Gastroesophageal sphincter (tissue), 4 donors: ENCODE data around the gene SHKBP1. TPM values are rescaled to one million over a fixed set of nuclear protein-coding genes. Genes with fewer than 3 reads are reported as not detected.
"Not testable (repeated sequence)": the region's sequence is repeated elsewhere in the genome, so short reads cannot be mapped to it uniquely, and the experiment has no call there.

Experiments
- ATAC-seq: fragments of 150-250 bp; one replicate; pipeline ENCODE4 v1.9.1; 2016; ENCODE audit warnings: mild to moderate bottlenecking, moderate library complexity
- H3K27ac ChIP-seq, 4 donors: fragments of 200-600 bp; sonication (generic) in 3 of 4; 1 replicate in 3 of 4; 2 replicates in 1 of 4; pipeline ENCODE4 v1.5.1; 2016 to 2019
- H3K27me3 ChIP-seq: fragments of 200-600 bp; sonication (generic); one replicate; pipeline ENCODE4 v1.5.1; 2019
- H3K36me3 ChIP-seq, 2 donors: fragments of 200-600 bp; sonication (generic); one replicate each; pipeline ENCODE4 v1.5.1; 2019; ENCODE audit warnings: control low read depth in 1 of 2
- H3K4me1 ChIP-seq, 3 donors: fragments of 200-600 bp; sonication (generic); 1 replicate in 2 of 3; 2 replicates in 1 of 3; pipeline ENCODE4 v1.5.1; 2016 to 2019; ENCODE audit warnings: control low read depth in 2 of 3
- H3K4me3 ChIP-seq, 2 donors: fragments of 200-600 bp; sonication (generic); one replicate each; pipeline ENCODE4 v1.5.1; 2019; ENCODE audit warnings: mild to moderate bottlenecking in 1 of 2, moderate library complexity in 1 of 2
- H3K9me3 ChIP-seq, 3 donors: fragments of 200-600 bp; sonication (generic); one replicate each; pipeline ENCODE4 v1.5.1; 2017 to 2019; ENCODE audit warnings: control low read depth in 2 of 3
- EP300 ChIP-seq: sonication (generic); formaldehyde crosslinking; IDR thresholded peaks from one replicate; pipeline ENCODE4 v1.6.1; 2017; ENCODE audit warnings: antibody characterized with exemption, mild to moderate bottlenecking
- POLR2A ChIP-seq, 2 donors: fragments of 450-650 bp; IDR thresholded peaks; one replicate each; pipeline ENCODE4 v1.6.1; 2017; ENCODE audit warnings: antibody characterized with exemption in 2 of 2, mild to moderate bottlenecking in 2 of 2, moderate library complexity in 1 of 2
- POLR2AphosphoS5 ChIP-seq: sonication (generic); formaldehyde crosslinking; IDR thresholded peaks from one replicate; pipeline ENCODE4 v1.6.1; 2017; ENCODE audit warnings: antibody characterized with exemption
- WGBS, 2 donors: methylation state at CpG; one replicate each; pipeline ENCODE4 v1.1.5; 2018; ENCODE audit warnings: low coverage in 1 of 2; 5-methylcytosine and 5-hydroxymethylcytosine counted together
- total RNA-seq, 4 donors: library from RNA; depleted of rRNA; stranded (reverse); fragments of >200 nt; gene quantifications; one replicate each; pipeline ENCODE4 v1.1.0, GENCODE V29; 2016
- TF ChIP-seq, protein P1 (sequence below), 4 experiments: fragments of 200-600 bp in 2 of 4; fragments of 450-650 bp in 2 of 4; sonication (generic) in 1 of 4; IDR thresholded peaks; one replicate each; pipeline ENCODE4 v1.5.1; 2017 to 2019; ENCODE audit warnings: antibody characterized with exemption in 4 of 4, mild to moderate bottlenecking in 2 of 4, moderate library complexity in 2 of 4

SHKBP1 gene
- total RNA-seq, 4 donors from 2014 or later: 30.3 to 50.1 (median 37.7) TPM

DNA sequence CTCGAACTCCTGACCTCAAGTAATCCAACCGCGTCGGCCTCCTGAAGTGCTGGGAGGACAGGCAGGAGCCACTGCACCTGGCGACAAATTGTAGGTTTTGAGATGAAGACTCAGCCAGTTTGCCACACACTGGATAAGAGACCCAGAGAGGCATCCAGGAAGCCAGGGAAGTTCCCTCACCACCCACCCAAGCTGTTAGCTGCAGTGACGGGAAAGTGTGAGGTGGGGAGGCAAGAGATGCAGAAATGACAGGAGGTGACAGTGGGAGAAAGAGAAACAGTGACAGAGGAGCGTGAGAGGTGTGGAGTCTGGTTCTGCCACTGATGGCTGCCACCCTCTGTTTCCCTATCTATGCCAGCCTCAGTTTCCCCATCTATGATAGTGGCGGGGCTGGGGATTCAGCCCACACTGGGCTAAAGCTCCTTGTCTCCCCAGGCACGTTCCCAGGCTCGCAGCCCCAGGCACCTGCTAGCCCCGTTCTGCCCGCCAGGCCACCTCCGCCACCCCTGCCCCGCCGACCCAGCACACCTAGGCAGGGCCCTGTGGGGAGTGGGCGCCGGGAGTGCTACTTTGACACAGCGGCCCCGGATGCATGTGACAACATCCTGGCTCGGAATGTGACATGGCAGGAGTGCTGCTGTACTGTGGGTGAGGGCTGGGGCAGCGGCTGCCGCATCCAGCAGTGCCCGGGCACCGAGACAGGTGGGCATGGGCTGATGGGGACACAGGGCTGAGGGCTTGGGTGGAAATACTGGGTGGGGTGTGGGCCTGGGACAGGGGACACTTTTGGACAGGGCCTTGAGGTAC, 45.5 kb downstream of the SHKBP1 start:
- Histone ChIP-seq H3K27ac (peak overlapping the region in 3 of 4 donors; percentile 13 to 54 (median 35)), H3K4me3 (no peak overlapping the region), H3K4me1 (peaks cover 0 to 13% (median 0%) of the 10 kb centered on the region in 3 donors), H3K9me3 (no peaks in the 10 kb centered on the region), H3K27me3 (no peaks in the 10 kb centered on the region), H3K36me3 (peaks cover 0 to 90% of the 10 kb centered on the region in 2 donors)
- WGBS, 2 donors: 80 to 100% methylated on average over 1 to 5 of the region's 24 CpGs
- TF ChIP-seq POLR2AphosphoS5: no peak
- no peak for TF ChIP-seq EP300
- no peak for TF ChIP-seq POLR2A (IDR thresholded peaks at IDR 0.05)
- TF ChIP-seq, protein P1, sequence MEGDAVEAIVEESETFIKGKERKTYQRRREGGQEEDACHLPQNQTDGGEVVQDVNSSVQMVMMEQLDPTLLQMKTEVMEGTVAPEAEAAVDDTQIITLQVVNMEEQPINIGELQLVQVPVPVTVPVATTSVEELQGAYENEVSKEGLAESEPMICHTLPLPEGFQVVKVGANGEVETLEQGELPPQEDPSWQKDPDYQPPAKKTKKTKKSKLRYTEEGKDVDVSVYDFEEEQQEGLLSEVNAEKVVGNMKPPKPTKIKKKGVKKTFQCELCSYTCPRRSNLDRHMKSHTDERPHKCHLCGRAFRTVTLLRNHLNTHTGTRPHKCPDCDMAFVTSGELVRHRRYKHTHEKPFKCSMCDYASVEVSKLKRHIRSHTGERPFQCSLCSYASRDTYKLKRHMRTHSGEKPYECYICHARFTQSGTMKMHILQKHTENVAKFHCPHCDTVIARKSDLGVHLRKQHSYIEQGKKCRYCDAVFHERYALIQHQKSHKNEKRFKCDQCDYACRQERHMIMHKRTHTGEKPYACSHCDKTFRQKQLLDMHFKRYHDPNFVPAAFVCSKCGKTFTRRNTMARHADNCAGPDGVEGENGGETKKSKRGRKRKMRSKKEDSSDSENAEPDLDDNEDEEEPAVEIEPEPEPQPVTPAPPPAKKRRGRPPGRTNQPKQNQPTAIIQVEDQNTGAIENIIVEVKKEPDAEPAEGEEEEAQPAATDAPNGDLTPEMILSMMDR (IDR thresholded peaks at IDR 0.05): no peak
- ATAC-seq: no peak

DNA sequence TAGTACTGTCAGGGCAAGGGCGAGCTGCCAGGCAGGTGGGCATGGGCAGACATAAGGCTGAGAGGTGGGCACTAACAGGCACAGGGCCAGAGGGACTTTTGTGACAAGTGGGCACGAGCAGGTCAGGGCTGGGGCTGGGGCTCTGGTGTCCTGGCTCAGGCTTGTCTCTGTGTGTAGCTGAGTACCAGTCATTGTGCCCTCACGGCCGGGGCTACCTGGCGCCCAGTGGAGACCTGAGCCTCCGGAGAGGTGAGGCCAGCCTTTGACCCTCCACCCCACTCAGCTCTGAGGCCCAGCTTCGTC, 46.1 kb downstream of the SHKBP1 start:
- peaks cover 0 to 93% of the 10 kb centered on the region in 2 donors for H3K36me3 ChIP-seq
- ATAC-seq: no peak

DNA sequence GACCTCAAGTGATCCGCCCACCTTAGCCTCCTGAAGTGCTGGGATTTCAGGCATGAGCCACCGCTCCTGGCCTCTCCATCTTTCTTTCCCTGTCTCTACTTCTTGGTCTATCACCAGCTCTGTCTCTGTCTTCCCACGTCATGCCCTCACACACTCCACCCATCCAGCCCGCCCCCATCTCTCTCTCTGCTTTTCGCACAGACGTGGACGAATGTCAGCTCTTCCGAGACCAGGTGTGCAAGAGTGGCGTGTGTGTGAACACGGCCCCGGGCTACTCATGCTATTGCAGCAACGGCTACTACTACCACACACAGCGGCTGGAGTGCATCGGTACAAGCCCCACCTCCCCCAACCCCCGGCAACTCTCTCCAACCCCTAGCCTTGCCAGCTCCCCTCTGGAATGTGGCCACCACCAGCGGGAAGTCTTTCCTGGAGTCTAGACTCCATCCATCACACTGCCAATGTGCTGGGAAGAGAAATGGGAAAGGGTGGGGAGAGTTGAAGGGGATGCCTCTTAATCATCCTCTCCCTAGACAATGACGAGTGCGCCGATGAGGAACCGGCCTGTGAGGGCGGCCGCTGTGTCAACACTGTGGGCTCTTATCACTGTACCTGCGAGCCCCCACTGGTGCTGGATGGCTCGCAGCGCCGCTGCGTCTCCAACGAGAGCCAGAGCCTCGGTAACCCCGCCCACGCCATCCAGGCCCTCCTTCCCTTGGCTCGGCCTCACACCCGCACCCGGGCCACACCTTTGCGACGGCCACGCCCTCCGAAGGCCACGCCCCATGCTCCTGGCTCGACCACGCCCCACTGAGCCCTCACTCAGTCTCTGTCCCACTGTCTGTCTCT, 47.0 kb downstream of the SHKBP1 start:
- H3K36me3 ChIP-seq: peaks cover 0 to 96% of the 10 kb centered on the region in 2 donors
- no peaks in the 10 kb centered on the region for H3K9me3 ChIP-seq
- H3K27me3 ChIP-seq: no peaks in the 10 kb centered on the region
- peak overlapping the region in 3 of 4 donors; percentile 13 to 54 (median 28) for H3K27ac ChIP-seq
- TF ChIP-seq POLR2A (IDR thresholded peaks at IDR 0.05): no peak
- H3K4me1 ChIP-seq: peaks cover 0 to 13% (median 0%) of the 10 kb centered on the region in 3 donors
- WGBS, 2 donors: 44 to 56% methylated on average over 6 to 9 of the region's 41 CpGs
- peak; percentile 64 for ATAC-seq
- H3K4me3 ChIP-seq: no peak overlapping the region

More for the DNA sequence above, 46.1 kb downstream of the SHKBP1 start:
- no peak for TF ChIP-seq POLR2A (IDR thresholded peaks at IDR 0.05)
- TF ChIP-seq, protein P1 (IDR thresholded peaks at IDR 0.05): no peak
- WGBS, 2 donors: 82% methylated on average over 6 of the region's 7 CpGs; no CpG with 5 or more reads in 1 of the 2 donors
- no peaks in the 10 kb centered on the region for H3K9me3 ChIP-seq
- no peak overlapping the region for H3K4me3 ChIP-seq
- no peaks in the 10 kb centered on the region for H3K27me3 ChIP-seq
- H3K27ac ChIP-seq: peak overlapping the region in 3 of 4 donors; percentile 13 to 54 (median 35)
- peaks cover 0 to 13% (median 0%) of the 10 kb centered on the region in 3 donors for H3K4me1 ChIP-seq

DNA sequence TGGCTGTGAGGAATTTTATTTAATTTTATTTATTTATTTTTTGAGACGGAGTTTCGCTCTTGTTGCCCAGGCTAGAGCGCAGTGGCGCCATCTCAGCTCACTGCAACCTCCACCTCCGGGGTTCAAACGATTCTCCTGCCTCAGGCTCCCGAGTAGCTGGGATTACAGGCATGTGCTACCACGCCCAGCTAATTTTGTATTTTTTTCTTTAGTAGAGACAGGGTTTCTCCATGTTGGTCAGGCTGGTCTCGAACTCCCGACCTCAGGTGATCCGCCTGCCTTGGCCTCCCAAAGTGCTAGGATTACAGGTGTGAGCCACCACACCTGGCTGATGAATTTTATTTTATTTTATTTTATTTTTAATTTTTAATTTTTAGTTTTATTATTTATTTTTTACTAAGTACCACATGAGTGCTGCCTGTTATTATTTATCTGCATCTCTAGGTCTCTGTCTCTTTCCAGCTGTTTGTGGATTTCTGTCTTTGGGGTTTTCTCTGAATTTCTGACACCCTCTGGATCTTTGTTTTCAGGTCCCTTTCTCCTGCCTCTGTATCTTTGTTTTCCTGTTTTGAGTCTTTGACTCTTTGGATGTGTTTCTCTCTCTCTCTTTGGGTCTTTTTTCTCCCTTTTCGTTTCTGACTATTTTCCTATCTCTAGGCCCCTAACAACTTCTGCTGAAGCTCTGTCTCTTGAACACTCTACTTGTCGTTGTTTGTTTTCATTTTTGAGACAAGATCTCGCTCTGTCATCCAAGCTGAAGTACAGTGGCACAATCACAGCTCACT, 47.9 kb downstream of the SHKBP1 start:
- H3K4me1 ChIP-seq: peaks cover 0 to 13% (median 0%) of the 10 kb centered on the region in 3 donors
- H3K27ac ChIP-seq: peak overlapping the region in 2 of 4 donors; percentile 13 to 54
- peaks cover 0 to 96% of the 10 kb centered on the region in 2 donors for H3K36me3 ChIP-seq
- H3K27me3 ChIP-seq, H3K4me3 ChIP-seq, ATAC-seq, H3K9me3 ChIP-seq: not testable (repeated sequence)
- WGBS, 2 donors: 86 to 87% methylated on average over 11 to 12 of the region's 14 CpGs

DNA sequence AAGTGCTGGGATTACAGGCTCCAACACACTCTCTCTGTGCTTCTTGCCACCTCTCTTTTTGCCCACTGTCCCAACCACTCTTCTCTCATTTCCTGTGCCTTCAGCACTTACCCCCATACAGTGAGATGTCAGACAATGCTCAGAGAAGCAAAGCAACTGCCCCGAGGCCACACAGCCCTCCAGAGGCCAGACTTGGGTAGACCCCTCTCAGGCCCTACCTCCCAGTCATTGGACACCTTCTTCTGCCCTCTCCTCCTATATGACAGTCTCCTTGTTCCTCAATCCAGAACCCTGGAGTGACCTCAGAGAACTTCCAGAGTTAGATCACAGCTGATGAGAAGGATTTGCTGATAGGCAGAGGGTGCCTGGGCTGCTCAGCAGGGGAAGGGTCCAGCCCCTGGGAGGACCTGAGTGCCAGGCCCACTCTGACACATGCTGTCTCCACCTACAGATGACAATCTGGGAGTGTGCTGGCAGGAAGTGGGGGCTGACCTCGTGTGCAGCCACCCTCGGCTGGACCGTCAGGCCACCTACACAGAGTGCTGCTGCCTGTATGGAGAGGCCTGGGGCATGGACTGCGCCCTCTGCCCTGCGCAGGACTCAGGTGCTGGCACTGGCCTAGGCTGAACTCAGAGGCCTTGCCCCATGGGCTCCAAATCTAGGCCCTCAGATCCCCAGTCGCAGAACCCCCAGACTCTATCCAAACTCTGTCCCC, 48.9 kb downstream of the SHKBP1 start:
- WGBS, 2 donors: 40 to 60% methylated on average over 1 of the region's 7 CpGs
- Histone ChIP-seq H3K4me1 (peaks cover 0 to 13% (median 0%) of the 10 kb centered on the region in 3 donors), H3K27ac (no peak overlapping the region), H3K9me3 (no peaks in the 10 kb centered on the region), H3K4me3 (no peak overlapping the region), H3K27me3 (no peaks in the 10 kb centered on the region), H3K36me3 (peaks cover 0 to 95% of the 10 kb centered on the region in 2 donors)
- TF ChIP-seq, protein P1 (IDR thresholded peaks at IDR 0.05): no peak
- TF ChIP-seq EP300 (no peak), POLR2A (IDR thresholded peaks at IDR 0.05) (no peak), POLR2AphosphoS5 (no peak)
- no peak for ATAC-seq
